GM12878 (cell line): ENCODE data around the gene GSC2.

ENCODE experiments used
- BRCA1 ChIP-seq: IDR thresholded peaks from 2 replicates; pipeline ENCODE4 v1.6.1; 2011; ENCODE audit warnings: low read depth, low read length, improper control_type of control experiment
- CEBPB ChIP-seq, 2 experiments: fragments of 150-350 bp in 1 of 2; IDR thresholded peaks; 2 replicates each; pipeline ENCODE4 v1.6.1; 2012 to 2014; ENCODE audit warnings: low read depth in 2 of 2, low read length in 2 of 2, borderline replicate concordance in 1 of 2, inconsistent platforms in 1 of 2
- POLR2AphosphoS5 ChIP-seq: IDR thresholded peaks from 2 replicates; pipeline ENCODE4 v1.6.1; 2011; ENCODE audit warnings: mild to moderate bottlenecking, low read length, inconsistent platforms
- TF ChIP-seq, protein P1 (sequence below): fragments of 450-650 bp; IDR thresholded peaks from 2 replicates; pipeline ENCODE4 v1.6.1; 2017; ENCODE audit warnings: mild to moderate bottlenecking

GRCh38 chr22:19181786-19182471 lies 31.8 kb upstream of the GSC2 start:
- no peak for TF ChIP-seq POLR2AphosphoS5
- TF ChIP-seq BRCA1 = no peak
- no peak for TF ChIP-seq CEBPB (IDR thresholded peaks at IDR 0.05; ENCODE audit: borderline replicate concordance in 1 of 2, low read depth in 2 of 2, low read length in 2 of 2)
- TF ChIP-seq, protein P1, sequence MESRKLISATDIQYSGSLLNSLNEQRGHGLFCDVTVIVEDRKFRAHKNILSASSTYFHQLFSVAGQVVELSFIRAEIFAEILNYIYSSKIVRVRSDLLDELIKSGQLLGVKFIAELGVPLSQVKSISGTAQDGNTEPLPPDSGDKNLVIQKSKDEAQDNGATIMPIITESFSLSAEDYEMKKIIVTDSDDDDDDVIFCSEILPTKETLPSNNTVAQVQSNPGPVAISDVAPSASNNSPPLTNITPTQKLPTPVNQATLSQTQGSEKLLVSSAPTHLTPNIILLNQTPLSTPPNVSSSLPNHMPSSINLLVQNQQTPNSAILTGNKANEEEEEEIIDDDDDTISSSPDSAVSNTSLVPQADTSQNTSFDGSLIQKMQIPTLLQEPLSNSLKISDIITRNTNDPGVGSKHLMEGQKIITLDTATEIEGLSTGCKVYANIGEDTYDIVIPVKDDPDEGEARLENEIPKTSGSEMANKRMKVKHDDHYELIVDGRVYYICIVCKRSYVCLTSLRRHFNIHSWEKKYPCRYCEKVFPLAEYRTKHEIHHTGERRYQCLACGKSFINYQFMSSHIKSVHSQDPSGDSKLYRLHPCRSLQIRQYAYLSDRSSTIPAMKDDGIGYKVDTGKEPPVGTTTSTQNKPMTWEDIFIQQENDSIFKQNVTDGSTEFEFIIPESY = no peak
